Mucosa of rectum (tissue), 2 donors: Measurements from ENCODE around the gene FAM9C.
"Not testable (repeated sequence)": the region's sequence is repeated elsewhere in the genome, so short reads cannot be mapped to it uniquely, and the experiment has no call there.

ENCODE experiments used
- H3K27ac ChIP-seq, 2 donors: one replicate each; pipeline ENCODE4 v1.7.0; 2013; ENCODE audit warnings: inconsistent platforms in 2 of 2, low read depth in 2 of 2, low read length in 2 of 2
- H3K27me3 ChIP-seq, 2 donors: one replicate each; pipeline ENCODE4 v1.7.0; 2013; ENCODE audit warnings: low read length in 2 of 2; ENCODE audit not compliant: control insufficient read depth in 2 of 2, insufficient read depth in 2 of 2
- H3K36me3 ChIP-seq, 2 donors: one replicate each; pipeline ENCODE4 v1.7.0; 2013; ENCODE audit warnings: low read length in 2 of 2; ENCODE audit not compliant: control insufficient read depth in 2 of 2, insufficient read depth in 2 of 2
- H3K4me1 ChIP-seq, 2 donors: one replicate each; pipeline ENCODE4 v1.7.0; 2013; ENCODE audit warnings: low read length in 2 of 2, mild to moderate bottlenecking in 1 of 2; ENCODE audit not compliant: control insufficient read depth in 2 of 2, insufficient read depth in 2 of 2
- H3K4me3 ChIP-seq, 2 donors: one replicate each; pipeline ENCODE4 v1.7.0; 2013; ENCODE audit warnings: low read length in 2 of 2
- H3K9ac ChIP-seq, 2 donors: one replicate each; pipeline ENCODE4 v1.7.0; 2013; ENCODE audit warnings: low read length in 2 of 2, low read depth in 1 of 2, mild to moderate bottlenecking in 1 of 2
- H3K9me3 ChIP-seq, 2 donors: one replicate each; pipeline ENCODE4 v1.7.0; 2013; ENCODE audit warnings: low read length in 2 of 2; ENCODE audit not compliant: control insufficient read depth in 2 of 2
- donor health status: healthy.
- donor health status: Normal muscosa, but diverticular disease.

The FAM9C gene

GRCh38 chrX:13044441-13044840 is at the start of gene FAM9C:
Gene FAM9C, minus strand, starts transcription at chrX:13044620. Its CDS starts 831 bp downstream, at chrX:13043789.
- no peaks in the 10 kb centered on the region for H3K36me3 ChIP-seq
- no peaks in the 10 kb centered on the region for H3K4me1 ChIP-seq
- H3K27me3 ChIP-seq: peaks cover 3% of the 10 kb centered on the region in 2 donors
- no peak within 1 kb of the TSS for H3K27ac ChIP-seq
- H3K9ac ChIP-seq: no peak within 1 kb of the TSS
- H3K9me3 ChIP-seq: no peaks in the 10 kb centered on the region
- H3K4me3 ChIP-seq: no peak within 1 kb of the TSS

DNA sequence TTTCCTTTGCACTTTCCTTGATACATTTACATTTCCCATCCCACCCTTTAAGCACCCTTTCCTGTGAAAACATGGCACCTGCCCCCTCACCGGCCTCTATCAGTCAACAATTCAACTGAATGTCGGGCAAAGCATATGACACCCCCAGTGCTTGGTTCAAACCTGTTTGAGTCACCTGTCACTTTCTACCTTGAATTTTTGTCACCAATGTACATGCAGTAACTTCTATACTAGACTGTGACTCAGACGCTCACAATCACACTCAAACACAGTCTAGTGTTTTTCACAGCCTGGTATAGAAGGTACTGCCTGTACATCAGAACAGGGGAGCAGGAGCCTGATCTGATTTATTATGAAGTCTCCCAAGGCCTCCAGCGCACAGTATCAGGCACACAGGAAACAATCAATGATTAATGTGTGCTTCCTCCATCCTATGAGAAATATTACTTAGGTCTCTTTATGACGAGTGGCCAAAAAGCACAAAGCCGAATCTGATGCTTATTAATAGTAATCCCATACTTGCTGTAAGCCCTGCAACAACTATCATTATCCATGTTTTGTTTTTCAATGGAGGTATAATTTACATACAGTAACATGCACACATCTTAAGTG is 49.2 kb upstream of the FAM9C start:
- Histone ChIP-seq H3K27me3 (peaks cover 3 to 5% of the 10 kb centered on the region in 2 donors), H3K4me1 (peaks cover 6 to 25% of the 10 kb centered on the region in 2 donors), H3K4me3 (no peak overlapping the region), H3K36me3 (no peaks in the 10 kb centered on the region), H3K9me3 (peaks cover 0 to 4% of the 10 kb centered on the region in 2 donors), H3K9ac (no peak overlapping the region), H3K27ac (peak overlapping the region; percentile 69 to 78)

GRCh38 chrX:13092455-13092941 is 48.1 kb upstream of the FAM9C start:
- H3K27ac ChIP-seq: peak overlapping the region; percentile 69 to 78

DNA sequence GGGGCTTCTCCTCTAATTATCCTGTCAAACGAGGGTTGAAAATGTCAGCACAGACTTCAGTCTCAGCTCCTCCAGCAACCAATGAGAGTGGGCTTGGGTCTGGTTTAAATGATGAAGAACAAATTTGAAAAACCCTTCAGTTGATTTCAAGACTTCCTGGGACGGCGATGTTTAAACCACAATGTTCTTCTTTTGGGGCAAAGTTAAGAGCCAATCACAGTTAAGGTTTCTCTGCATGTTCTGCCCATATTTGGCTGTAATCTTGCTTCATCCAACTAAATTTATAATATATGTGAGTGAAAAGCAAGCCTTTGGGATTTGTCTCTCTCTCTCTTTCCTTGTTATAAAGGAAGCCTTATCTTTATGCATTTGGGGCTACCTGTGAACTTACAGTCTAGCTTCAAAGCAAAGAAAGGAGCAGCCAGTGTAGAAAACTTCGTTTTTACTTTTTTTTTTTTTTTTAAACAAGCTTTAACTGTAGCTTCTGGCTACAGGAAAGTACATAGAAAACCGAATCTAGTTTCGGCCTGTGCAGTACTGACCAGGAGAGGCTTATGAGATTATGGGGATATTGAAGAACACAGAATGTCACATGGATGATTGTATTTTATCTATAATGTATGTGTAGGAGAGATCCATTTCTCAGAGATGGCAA is 46.8 kb upstream of the FAM9C start:
- H3K36me3 ChIP-seq: no peaks in the 10 kb centered on the region
- H3K9me3 ChIP-seq: peaks cover 0 to 2% of the 10 kb centered on the region in 2 donors
- H3K27me3 ChIP-seq: peaks cover 3 to 8% of the 10 kb centered on the region in 2 donors
- H3K27ac ChIP-seq: peak overlapping the region; percentile 69 to 78
- no peak overlapping the region for H3K4me3 ChIP-seq
- H3K4me1 ChIP-seq: peaks cover 6 to 25% of the 10 kb centered on the region in 2 donors
- no peak overlapping the region for H3K9ac ChIP-seq

More at GRCh38 chrX:13092455-13092941, 48.1 kb upstream of the FAM9C start:
- H3K4me3 ChIP-seq: peak overlapping the region; percentile 2 to 14
- peaks cover 6 to 25% of the 10 kb centered on the region in 2 donors for H3K4me1 ChIP-seq
- no peak overlapping the region for H3K9ac ChIP-seq
- H3K9me3 ChIP-seq: peaks cover 0 to 2% of the 10 kb centered on the region in 2 donors
- H3K27me3 ChIP-seq: peaks cover 3 to 8% of the 10 kb centered on the region in 2 donors
- no peaks in the 10 kb centered on the region for H3K36me3 ChIP-seq

DNA sequence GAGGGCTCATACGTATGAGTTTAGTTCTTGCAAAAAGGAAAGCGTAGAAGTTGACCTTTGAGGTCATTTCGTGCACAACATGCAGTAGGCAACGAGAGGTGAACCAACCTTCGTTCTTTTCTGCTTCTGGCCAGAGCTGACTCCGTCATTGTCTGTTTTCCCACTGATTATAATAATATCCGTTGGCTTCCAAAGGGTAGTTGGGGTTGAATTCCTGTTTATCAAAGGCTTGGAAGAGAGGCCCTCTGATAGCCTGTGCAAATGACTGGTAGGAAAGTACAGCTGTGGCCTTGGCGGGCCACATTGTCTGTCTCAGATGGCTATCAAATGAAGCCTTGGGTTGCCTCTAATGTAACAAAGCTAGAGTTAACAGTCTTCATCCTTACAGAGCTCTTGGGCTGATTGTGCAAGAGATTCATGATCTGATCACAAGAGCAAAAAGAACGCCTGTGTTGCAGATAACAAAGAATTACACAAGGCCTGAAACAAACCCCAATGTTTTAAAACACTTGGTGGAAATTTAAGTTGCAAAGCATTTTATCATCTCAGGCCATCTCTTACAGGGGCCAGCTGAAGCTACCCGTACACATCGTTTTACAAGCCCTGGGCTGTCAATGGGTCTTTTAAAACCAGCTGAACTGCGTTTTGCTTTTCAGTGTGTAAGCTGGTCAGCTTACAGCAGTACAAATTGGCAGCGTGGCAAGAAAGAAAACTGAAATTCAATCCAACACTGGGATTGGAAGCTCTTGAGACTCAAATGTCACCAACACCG is 46.1 kb upstream of the FAM9C start:
- Histone ChIP-seq H3K27ac (peak overlapping the region; percentile 69 to 78), H3K4me1 (peaks cover 6 to 24% of the 10 kb centered on the region in 2 donors), H3K27me3 (peaks cover 3 to 8% of the 10 kb centered on the region in 2 donors), H3K9me3 (peaks cover 0 to 2% of the 10 kb centered on the region in 2 donors), H3K4me3 (peak overlapping the region in 1 of 2 donors; percentile 9), H3K9ac (no peak overlapping the region), H3K36me3 (no peaks in the 10 kb centered on the region)

DNA sequence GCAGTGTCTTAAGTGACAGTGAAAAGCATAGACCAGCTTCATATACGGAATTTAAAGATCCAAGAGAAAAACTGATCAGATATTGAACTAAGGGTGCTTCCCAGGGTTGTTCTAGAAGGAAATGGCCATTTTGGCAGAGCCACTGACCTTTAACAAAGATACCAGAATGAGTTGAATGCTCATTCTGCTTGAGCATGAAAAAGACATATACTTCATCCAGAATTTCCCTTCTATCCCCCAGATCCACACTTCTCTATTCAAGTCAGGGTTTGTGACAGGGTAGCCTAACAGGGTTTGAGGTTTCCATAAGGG is 45.6 kb upstream of the FAM9C start:
- peak overlapping the region; percentile 69 to 78 for H3K27ac ChIP-seq

DNA sequence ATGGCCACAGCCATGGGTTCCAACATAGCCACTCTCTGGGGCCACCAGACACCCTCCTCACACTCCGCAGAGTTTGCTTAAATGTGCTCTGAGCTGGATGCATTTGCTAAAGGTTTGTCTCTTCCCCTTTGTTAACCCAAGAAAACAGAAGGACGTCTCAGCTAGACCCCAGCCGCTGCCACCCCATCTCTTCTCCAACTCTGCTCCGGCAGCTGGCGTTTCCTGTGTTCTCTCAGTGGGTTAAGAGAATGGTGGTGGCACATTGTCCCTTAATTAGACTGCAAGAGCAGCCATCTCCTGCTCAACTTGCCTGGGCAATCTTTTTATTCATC is 43.7 kb upstream of the FAM9C start:
- Histone ChIP-seq H3K9me3 (peaks cover 0 to 2% of the 10 kb centered on the region in 2 donors), H3K9ac (peak overlapping the region in 1 of 2 donors; percentile 34), H3K4me1 (peaks cover 6 to 18% of the 10 kb centered on the region in 2 donors), H3K36me3 (no peaks in the 10 kb centered on the region), H3K27me3 (peaks cover 3 to 8% of the 10 kb centered on the region in 2 donors), H3K4me3 (peak overlapping the region in 1 of 2 donors; percentile 41), H3K27ac (peak overlapping the region; percentile 38 to 75)

More for the DNA sequence above, 45.6 kb upstream of the FAM9C start:
- Histone ChIP-seq H3K4me3 (peak overlapping the region in 1 of 2 donors; percentile 9), H3K9me3 (peaks cover 0 to 2% of the 10 kb centered on the region in 2 donors), H3K36me3 (no peaks in the 10 kb centered on the region), H3K27me3 (peaks cover 3 to 8% of the 10 kb centered on the region in 2 donors), H3K4me1 (peaks cover 6 to 19% of the 10 kb centered on the region in 2 donors), H3K9ac (no peak overlapping the region)

- Histone ChIP-seq H3K9me3 (no peaks in the 10 kb centered on the region), H3K9ac (peak overlapping the region in 1 of 2 donors; percentile 34), H3K27ac (peak overlapping the region; percentile 38 to 75), H3K4me3 (peak overlapping the region in 1 of 2 donors; percentile 41), H3K36me3 (no peaks in the 10 kb centered on the region), H3K27me3 (peaks cover 0 to 8% of the 10 kb centered on the region in 2 donors), H3K4me1 (peaks cover 6 to 17% of the 10 kb centered on the region in 2 donors)
Observed at GRCh38 chrX:13087322-13088155, 43.1 kb upstream of the FAM9C start.

- H3K9me3 ChIP-seq, H3K36me3 ChIP-seq, H3K4me3 ChIP-seq, H3K9ac ChIP-seq, H3K27me3 ChIP-seq: not testable (repeated sequence)
- H3K27ac ChIP-seq: peak overlapping the region in 1 of 2 donors; percentile 54
- peaks cover 2 to 17% of the 10 kb centered on the region in 2 donors for H3K4me1 ChIP-seq
Observed at GRCh38 chrX:13086793-13087321, 42.4 kb upstream of the FAM9C start.
